Smooth muscle cell of the umbilical artery (primary cell): Measurements from ENCODE around the gene CD276. TPM values are rescaled to one million over a fixed set of nuclear protein-coding genes. Genes with fewer than 3 reads are reported as not detected.

Experiments
- total RNA-seq: library from RNA; depleted of rRNA; stranded (reverse); fragments of >200 nt; gene quantifications from 2 replicates; pipeline ENCODE4 v1.2.3, GENCODE V29; 2014

Gene CD276
- total RNA-seq = 175 and 256 TPM in 2 replicates

GRCh38 chr15:73683777-73684580 is at the start of gene CD276:
Gene CD276, plus strand, starts transcription at chr15:73684383. Its CDS starts 15,257 bp downstream, at chr15:73699640.

GRCh38 chr15:73753250-73754130 is 69.3 kb downstream of the CD276 start, which contains the start of gene INSYN1:
Gene INSYN1, minus strand, starts transcription at chr15:73753351. Its CDS starts 2,221 bp downstream, at chr15:73751130.

Other genes with a start within 250 kb of the CD276 start
- gene REC114, start 241.2 kb upstream of the CD276 start, total RNA-seq = not detected in 2 replicates
- gene NPTN, start 51.0 kb upstream of the CD276 start, total RNA-seq = 197 and 218 TPM in 2 replicates
- gene INSYN1, start 69.0 kb downstream of the CD276 start, total RNA-seq = 0.23 and 1.5 TPM in 2 replicates
- gene TBC1D21, start 189.2 kb downstream of the CD276 start, total RNA-seq = not detected in 2 replicates
- gene LOXL1, start 242.1 kb downstream of the CD276 start, total RNA-seq = 143 and 206 TPM in 2 replicates